HG02571 (cell line): Measurements from ENCODE around the gene LRP3.
"Not testable (repeated sequence)": the region's sequence is repeated elsewhere in the genome, so short reads cannot be mapped to it uniquely, and the experiment has no call there.

Experiments
- ATAC-seq: cut with Tn5 transposase; IDR thresholded peaks from one replicate; pipeline ENCODE4 v1.9.1; 2021; ENCODE audit warnings: mild to moderate bottlenecking, moderate library complexity; ENCODE audit not compliant: unreplicated experiment

Gene LRP3

GRCh38 chr19:33193865-33194362 is at the start of gene LRP3:
LRP3 (plus strand) TSS chr19:33194330; CDS start chr19:33194786, 456 bp downstream.
- ATAC-seq, result no peak

GRCh38 chr19:33146209-33146608 is 47.9 kb upstream of the LRP3 start:
- ATAC-seq, result no peak

GRCh38 chr19:33147538-33147937 is 46.6 kb upstream of the LRP3 start:
- ATAC-seq, result no peak

- no peak for ATAC-seq
Measured at GRCh38 chr19:33150852-33151518, 43.1 kb upstream of the LRP3 start.

GRCh38 chr19:33152176-33152575 is 42.0 kb upstream of the LRP3 start:
- ATAC-seq, result no peak

- ATAC-seq, result not testable (repeated sequence)
Measured at GRCh38 chr19:33152625-33153024, 41.5 kb upstream of the LRP3 start.

- not testable (repeated sequence) for ATAC-seq
Measured at GRCh38 chr19:33154313-33154712, 39.8 kb upstream of the LRP3 start.

GRCh38 chr19:33156334-33156733 is 37.8 kb upstream of the LRP3 start:
- no peak for ATAC-seq

GRCh38 chr19:33157906-33158305 is 36.2 kb upstream of the LRP3 start:
- no peak for ATAC-seq

GRCh38 chr19:33158365-33158764 is 35.8 kb upstream of the LRP3 start:
- no peak for ATAC-seq

GRCh38 chr19:33159149-33159548 is 35.0 kb upstream of the LRP3 start:
- no peak for ATAC-seq

GRCh38 chr19:33159893-33160292 is 34.2 kb upstream of the LRP3 start:
- no peak for ATAC-seq

- no peak for ATAC-seq
Measured at GRCh38 chr19:33161201-33161600, 32.9 kb upstream of the LRP3 start.

- ATAC-seq, result no peak
Measured at GRCh38 chr19:33163481-33163880, 30.6 kb upstream of the LRP3 start.

GRCh38 chr19:33166037-33166436 is 28.1 kb upstream of the LRP3 start:
- not testable (repeated sequence) for ATAC-seq

- no peak for ATAC-seq
Measured at GRCh38 chr19:33167438-33167837, 26.7 kb upstream of the LRP3 start.

GRCh38 chr19:33168528-33168927 is 25.6 kb upstream of the LRP3 start:
- no peak for ATAC-seq

- ATAC-seq, result no peak
Measured at GRCh38 chr19:33171222-33171795, 22.8 kb upstream of the LRP3 start.

GRCh38 chr19:33171916-33172359 is 22.2 kb upstream of the LRP3 start:
- ATAC-seq, result no peak

- no peak for ATAC-seq
Measured at GRCh38 chr19:33174186-33174585, 19.9 kb upstream of the LRP3 start.

GRCh38 chr19:33175156-33175782 is 18.9 kb upstream of the LRP3 start:
- ATAC-seq, result no peak
